Endothelial cell of umbilical vein (primary cell): Measurements from ENCODE around the gene SPPL3. TPM values are rescaled to one million over a fixed set of nuclear protein-coding genes. Genes with fewer than 3 reads are reported as not detected.

Experiments used
- BruUV-seq: library from RNA; stranded (reverse); fragments of 400-500 nt; replicated peaks from 2 replicates; lab custom pipeline; 2021; lab: Mats Ljungman, UMichigan
- CTCF ChIA-PET: fragments of 300-600, 350-600 bp; sonication (Branson Sonifier 250); formaldehyde crosslinking; loops from one replicate; lab custom pipeline; 2021; ENCODE audit warnings: antibody characterized with exemption, inconsistent platforms; lab: Charles Lee
- POLR2A ChIA-PET: fragments of 300-600, 350-600 bp; sonication (Branson Sonifier 250); formaldehyde crosslinking; loops from one replicate; lab custom pipeline; 2021; ENCODE audit warnings: antibody characterized with exemption, inconsistent platforms; lab: Charles Lee
- DNase-seq: peaks from one replicate; pipeline ENCODE4 v3.0.0-alpha.2; 2011; ENCODE audit warnings: low read depth, low spot score
- FAIRE-seq: peaks from 2 replicates; lab custom pipeline; 2011; peaks lifted over from hg19 to GRCh38; lab: Jason Lieb, UNC
- H2AFZ ChIP-seq: 2 replicates; pipeline ENCODE4 v1.6.0; 2012; ENCODE audit warnings: low read depth, low read length, control low read depth, inconsistent platforms
- H3K27ac ChIP-seq: 2 replicates; pipeline ENCODE4 v1.5.1; 2011; ENCODE audit warnings: low read depth, mild to moderate bottlenecking, control low read depth, low read length, moderate library complexity; ENCODE audit not compliant: insufficient read depth
- H3K27me3 ChIP-seq, 2 experiments: 2 replicates each; pipeline versions ENCODE4 v1.6.0 to v1.6.1; 2011; ENCODE audit warnings: low read length in 2 of 2, mixed read lengths in 1 of 2; ENCODE audit not compliant: control insufficient read depth in 2 of 2, insufficient read depth in 2 of 2
- H3K36me3 ChIP-seq, 2 experiments: 2 replicates in 1 of 2; 3 replicates in 1 of 2; pipeline ENCODE4 v1.5.1; 2011; ENCODE audit warnings: low read length in 2 of 2, mild to moderate bottlenecking in 1 of 2, moderate library complexity in 1 of 2; ENCODE audit not compliant: control insufficient read depth in 2 of 2, insufficient read depth in 2 of 2; ENCODE audit errors: extremely low read depth in 1 of 2
- H3K4me1 ChIP-seq: 3 replicates; pipeline ENCODE4 v1.5.1; 2011; ENCODE audit warnings: mild to moderate bottlenecking, low read length; ENCODE audit not compliant: control insufficient read depth, insufficient read depth; ENCODE audit errors: extremely low read depth
- H3K4me2 ChIP-seq: 2 replicates; pipeline ENCODE4 v1.6.1; 2011; ENCODE audit warnings: low read length, control low read depth, mixed read lengths; ENCODE audit not compliant: insufficient read depth
- H3K4me3 ChIP-seq, 3 experiments: fragments of 200-600 bp in 1 of 3; sonication (generic), shearing (Covaris generic) in 1 of 3; replicated peaks in 1 of 3; 2 replicates each; pipeline ENCODE4 v1.5.1; 2011 to 2016; ENCODE audit warnings: control low read depth in 3 of 3, low read length in 3 of 3, mild to moderate bottlenecking in 2 of 3, inconsistent platforms in 1 of 3, low read depth in 1 of 3, moderate library complexity in 1 of 3; ENCODE audit not compliant: insufficient read depth in 1 of 3
- H3K79me2 ChIP-seq: 2 replicates; pipeline ENCODE4 v1.6.0; 2012; ENCODE audit warnings: low read length, inconsistent platforms; ENCODE audit not compliant: control insufficient read depth, insufficient read depth
- H3K9ac ChIP-seq: replicated peaks from 2 replicates; pipeline ENCODE3; 2011; ENCODE audit warnings: low read length, control low read depth; ENCODE audit not compliant: insufficient read depth; ENCODE audit errors: extremely low read depth
- H3K9me1 ChIP-seq: replicated peaks from 3 replicates; pipeline ENCODE4 v1.6.0; 2011; ENCODE audit warnings: mild to moderate bottlenecking, low read length; ENCODE audit not compliant: control insufficient read depth, insufficient read depth; ENCODE audit errors: extremely low read depth
- H3K9me3 ChIP-seq: replicated peaks from 2 replicates; pipeline ENCODE4 v1.5.1; 2012; ENCODE audit warnings: low read length, inconsistent platforms; ENCODE audit not compliant: control insufficient read depth, insufficient read depth
- H4K20me1 ChIP-seq: replicated peaks from 2 replicates; pipeline ENCODE3; 2011; ENCODE audit warnings: mild to moderate bottlenecking, low read length; ENCODE audit not compliant: control insufficient read depth, insufficient read depth; ENCODE audit errors: extremely low read depth
- EZH2 ChIP-seq: IDR thresholded peaks from 2 replicates; pipeline ENCODE4 v1.6.1; 2012; ENCODE audit warnings: borderline replicate concordance, low read depth, mild to moderate bottlenecking, moderate library complexity, low read length, inconsistent platforms; ENCODE audit not compliant: severe bottlenecking
- FOS ChIP-seq: IDR thresholded peaks from 2 replicates; pipeline ENCODE4 v1.6.1; 2011; ENCODE audit warnings: mild to moderate bottlenecking, low read length, moderate library complexity, borderline replicate concordance; ENCODE audit not compliant: insufficient read depth
- GATA2 ChIP-seq: IDR thresholded peaks from 2 replicates; pipeline ENCODE4 v1.7.0; 2011; ENCODE audit warnings: low read depth, mild to moderate bottlenecking, moderate library complexity, mixed read lengths, low read length; ENCODE audit not compliant: insufficient read length, insufficient read depth
- JUN ChIP-seq: IDR thresholded peaks from 2 replicates; pipeline ENCODE4 v1.6.1; 2011; ENCODE audit warnings: borderline replicate concordance, low read depth; ENCODE audit not compliant: insufficient read length, insufficient read depth
- MYC ChIP-seq: IDR thresholded peaks from one replicate; pipeline ENCODE4 v1.6.1; 2011; ENCODE audit warnings: mild to moderate bottlenecking, low read depth, low read length
- POLR2A ChIP-seq: IDR thresholded peaks from 2 replicates; pipeline ENCODE4 v1.6.1; 2012; ENCODE audit warnings: low read depth, mild to moderate bottlenecking, control low read depth, low read length
- POLR2AphosphoS5 ChIP-seq: IDR thresholded peaks from 2 replicates; pipeline ENCODE4 v1.6.1; 2012; ENCODE audit warnings: low read depth, mild to moderate bottlenecking, control low read depth, low read length, moderate library complexity; ENCODE audit not compliant: insufficient read depth
- dilution Hi-C: fragments of 300-500 bp; cut with MboI; formaldehyde crosslinking; loops from one replicate; pipeline ENCODE4 v1.15.0; 2019; ENCODE audit warnings: low sequenced_read_pairs; ENCODE audit not compliant: extremely low pct_ligation_motif_present
- intact Hi-C: fragments of 100-400 bp; cut with micrococcal nuclease; formaldehyde crosslinking; loops from one replicate; pipeline ENCODE4 v1.10.0; 2022
- polyA plus RNA-seq, 4 experiments: library from polyadenylated mRNA; depleted of rRNA in 3 of 4; stranded (reverse) in 3 of 4; unstranded in 1 of 4; fragments of >200 nt; gene quantifications; 2 replicates each; pipeline versions ENCODE4 v1.2.1 to v1.2.3, GENCODE V29; 2011 to 2012; ENCODE audit warnings: missing spikeins in 1 of 4
- total RNA-seq: library from RNA; stranded (reverse); gene quantifications from 2 replicates; pipeline ENCODE4 v1.2.3, GENCODE V29; 2021
- TF ChIP-seq, protein P1 (sequence below): IDR thresholded peaks from 2 replicates; pipeline ENCODE4 v1.6.1; 2011; ENCODE audit not compliant: insufficient read depth, insufficient read length
- TF ChIP-seq, protein P2 (sequence below), 2 donors: IDR thresholded peaks; 1 replicate in 1 of 2; 2 replicates in 1 of 2; pipeline ENCODE4 v1.5.1; 2011; ENCODE audit warnings: low read length in 2 of 2, mild to moderate bottlenecking in 2 of 2, moderate library complexity in 2 of 2, control low read depth in 1 of 2, inconsistent platforms in 1 of 2, low read depth in 1 of 2; ENCODE audit not compliant: insufficient read depth in 1 of 2; ENCODE audit errors: extremely low read depth in 1 of 2

The SPPL3 gene
- total and polyA plus RNA-seq, 2 donors (not counting 3 experiments of a cell fraction or from before 2014, with no cell fraction given) = 30.6 to 53.0 TPM

DNA sequence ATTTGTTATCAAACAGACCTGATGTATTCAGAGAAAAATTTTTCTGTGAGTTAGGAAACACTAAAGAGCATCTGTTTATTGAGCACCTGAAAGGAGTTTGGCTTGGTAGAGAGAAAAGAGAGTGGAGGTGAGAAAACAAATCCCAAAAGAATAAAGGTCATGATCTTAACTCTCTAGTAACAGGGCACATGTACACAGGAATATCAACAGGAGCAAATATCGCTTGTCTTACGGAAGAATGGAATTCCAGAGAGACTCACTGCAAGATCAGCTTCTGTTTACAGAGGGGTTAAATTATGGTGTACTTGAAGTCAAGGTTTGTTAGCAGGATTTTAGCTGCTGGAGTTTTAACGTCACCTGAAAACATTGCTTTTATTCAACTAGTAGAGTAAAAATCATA, 78.8 kb downstream of the SPPL3 start:
- no peaks in the 10 kb centered on the region for H3K9me3 ChIP-seq
- H3K79me2 ChIP-seq = peaks cover 3% of the 10 kb centered on the region
- no peaks in the 10 kb centered on the region for H3K9me1 ChIP-seq
- no TSS peak for BruUV-seq
- FAIRE-seq (no peak), DNase-seq (no peak)
- H3K27me3 ChIP-seq = no peaks in the 10 kb centered on the region
- H3K36me3 ChIP-seq = no peaks in the 10 kb centered on the region
- intact Hi-C loops = no loop called here
- no peak overlapping the region for H2AFZ ChIP-seq
- no peak overlapping the region for H3K27ac ChIP-seq
- TF ChIP-seq FOS (no peak), GATA2 (no peak), MYC (no peak), EZH2 (no peak), POLR2AphosphoS5 (no peak), POLR2A (no peak), JUN (no peak)
- TF ChIP-seq, protein P1, sequence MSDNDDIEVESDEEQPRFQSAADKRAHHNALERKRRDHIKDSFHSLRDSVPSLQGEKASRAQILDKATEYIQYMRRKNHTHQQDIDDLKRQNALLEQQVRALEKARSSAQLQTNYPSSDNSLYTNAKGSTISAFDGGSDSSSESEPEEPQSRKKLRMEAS = no peak
- TF ChIP-seq, protein P2, sequence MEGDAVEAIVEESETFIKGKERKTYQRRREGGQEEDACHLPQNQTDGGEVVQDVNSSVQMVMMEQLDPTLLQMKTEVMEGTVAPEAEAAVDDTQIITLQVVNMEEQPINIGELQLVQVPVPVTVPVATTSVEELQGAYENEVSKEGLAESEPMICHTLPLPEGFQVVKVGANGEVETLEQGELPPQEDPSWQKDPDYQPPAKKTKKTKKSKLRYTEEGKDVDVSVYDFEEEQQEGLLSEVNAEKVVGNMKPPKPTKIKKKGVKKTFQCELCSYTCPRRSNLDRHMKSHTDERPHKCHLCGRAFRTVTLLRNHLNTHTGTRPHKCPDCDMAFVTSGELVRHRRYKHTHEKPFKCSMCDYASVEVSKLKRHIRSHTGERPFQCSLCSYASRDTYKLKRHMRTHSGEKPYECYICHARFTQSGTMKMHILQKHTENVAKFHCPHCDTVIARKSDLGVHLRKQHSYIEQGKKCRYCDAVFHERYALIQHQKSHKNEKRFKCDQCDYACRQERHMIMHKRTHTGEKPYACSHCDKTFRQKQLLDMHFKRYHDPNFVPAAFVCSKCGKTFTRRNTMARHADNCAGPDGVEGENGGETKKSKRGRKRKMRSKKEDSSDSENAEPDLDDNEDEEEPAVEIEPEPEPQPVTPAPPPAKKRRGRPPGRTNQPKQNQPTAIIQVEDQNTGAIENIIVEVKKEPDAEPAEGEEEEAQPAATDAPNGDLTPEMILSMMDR (IDR thresholded peaks at IDR 0.05; ENCODE audit: extremely low read depth in 1 of 2, insufficient read depth in 1 of 2, low read depth in 1 of 2, low read length in 2 of 2) = no peak
- no peak overlapping the region for H3K4me2 ChIP-seq
- POLR2A ChIA-PET = no interaction called here
- CTCF ChIA-PET = interaction anchor here (1.2 to 1.5 kb wide), 3 partner anchors 10 to 32 kb away, joined by 3 to 8 read pairs (median 3); no protein-coding TSS in a partner anchor
- dilution Hi-C loops = no loop called here
- no peak overlapping the region for H3K9ac ChIP-seq
- peaks cover 6% of the 10 kb centered on the region for H4K20me1 ChIP-seq
- H3K4me3 ChIP-seq = no peak overlapping the region
- H3K4me1 ChIP-seq = no peaks in the 10 kb centered on the region
